HG03139 (cell line): ENCODE measurements around the gene TRIB2.

Experiments used
- ATAC-seq: cut with Tn5 transposase; IDR thresholded peaks from one replicate; pipeline ENCODE4 v1.9.1; 2021; ENCODE audit not compliant: unreplicated experiment

Gene TRIB2

DNA sequence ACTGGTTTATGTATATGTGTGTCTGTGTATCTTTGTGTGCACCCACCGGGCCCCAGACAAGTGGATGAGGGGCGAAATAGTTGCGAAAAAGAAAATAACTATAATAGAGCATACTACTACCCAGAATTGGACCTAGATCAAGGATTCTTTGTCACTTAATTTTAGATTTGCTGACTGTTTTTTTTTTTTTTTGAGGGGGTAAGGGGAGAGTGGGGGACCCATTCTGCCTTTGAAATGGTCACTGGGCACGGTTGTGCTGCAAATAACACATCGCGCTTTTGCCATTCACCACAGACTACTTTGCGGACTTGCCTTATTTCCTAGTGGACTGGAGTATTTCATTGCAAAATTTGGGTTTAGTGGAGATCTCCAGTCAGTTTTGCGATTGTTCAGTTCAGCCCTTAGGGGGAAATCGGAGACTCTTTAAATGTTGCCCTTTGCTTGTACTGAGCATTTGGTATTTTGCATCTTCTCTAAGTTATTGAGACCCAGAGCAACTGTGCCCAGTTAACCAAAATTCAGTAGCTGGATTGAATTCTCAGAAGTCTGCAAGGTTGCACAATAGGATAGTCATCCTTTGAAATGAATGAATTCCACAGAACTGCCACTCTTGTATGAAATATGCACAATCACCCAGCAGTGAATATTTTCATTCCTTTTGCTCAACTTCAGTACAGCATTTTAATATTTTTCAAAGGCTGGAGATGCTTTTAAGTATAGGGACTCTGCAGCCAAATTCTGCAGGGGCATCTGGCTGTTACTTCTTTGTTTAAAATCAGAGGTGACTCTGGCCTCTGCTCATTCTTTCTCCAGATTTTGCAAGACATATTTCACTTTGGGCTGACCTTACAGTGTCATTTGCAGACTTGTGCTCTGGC is 2.9 kb downstream of the TRIB2 start:
- no peak for ATAC-seq

DNA sequence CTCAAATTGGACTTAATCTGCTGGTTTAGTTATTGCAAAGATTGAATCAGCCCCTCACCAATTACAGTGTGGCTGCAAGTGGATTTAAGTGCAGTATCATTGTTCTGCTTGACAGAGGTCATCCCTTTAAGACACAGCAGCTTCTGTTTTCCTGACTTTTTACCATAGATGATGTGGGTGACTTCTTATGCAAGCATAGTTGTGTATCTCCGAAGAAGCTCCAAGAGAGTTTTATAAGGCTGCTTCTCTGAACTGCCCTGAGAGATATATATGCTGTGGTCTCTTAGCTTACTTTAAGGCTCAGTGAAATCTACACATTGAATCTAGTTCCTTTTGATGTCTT is 3.5 kb downstream of the TRIB2 start:
- ATAC-seq, result no peak

DNA sequence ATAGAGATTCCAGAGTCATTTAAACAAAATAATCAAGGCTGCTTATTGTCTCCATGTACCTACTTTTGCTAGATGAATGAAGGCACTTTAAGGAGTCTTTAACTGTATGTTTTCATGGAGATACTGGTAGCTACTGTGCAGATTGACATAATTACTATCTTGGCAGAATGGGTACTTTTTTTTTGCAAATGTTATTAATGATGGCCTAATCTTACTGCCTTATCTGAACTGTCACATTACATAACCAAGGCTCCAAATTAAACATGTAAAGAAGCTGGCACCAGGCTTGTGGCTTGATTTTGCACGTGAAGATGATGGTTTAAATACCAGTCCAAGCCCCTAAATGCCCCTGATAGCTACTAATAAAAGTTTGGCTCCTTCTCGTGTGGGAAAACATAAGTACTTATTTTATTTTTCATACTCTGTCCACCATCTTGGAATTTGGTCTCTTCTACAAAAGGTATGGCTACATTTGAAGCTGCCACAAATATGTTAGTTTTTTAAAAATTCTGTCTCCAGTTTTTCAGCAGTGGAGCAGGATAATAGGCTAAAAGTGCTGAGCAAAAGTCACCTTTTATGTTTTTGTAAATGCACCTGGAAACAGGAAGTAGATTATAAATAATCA is 4.1 kb downstream of the TRIB2 start:
- ATAC-seq, result no peak

DNA sequence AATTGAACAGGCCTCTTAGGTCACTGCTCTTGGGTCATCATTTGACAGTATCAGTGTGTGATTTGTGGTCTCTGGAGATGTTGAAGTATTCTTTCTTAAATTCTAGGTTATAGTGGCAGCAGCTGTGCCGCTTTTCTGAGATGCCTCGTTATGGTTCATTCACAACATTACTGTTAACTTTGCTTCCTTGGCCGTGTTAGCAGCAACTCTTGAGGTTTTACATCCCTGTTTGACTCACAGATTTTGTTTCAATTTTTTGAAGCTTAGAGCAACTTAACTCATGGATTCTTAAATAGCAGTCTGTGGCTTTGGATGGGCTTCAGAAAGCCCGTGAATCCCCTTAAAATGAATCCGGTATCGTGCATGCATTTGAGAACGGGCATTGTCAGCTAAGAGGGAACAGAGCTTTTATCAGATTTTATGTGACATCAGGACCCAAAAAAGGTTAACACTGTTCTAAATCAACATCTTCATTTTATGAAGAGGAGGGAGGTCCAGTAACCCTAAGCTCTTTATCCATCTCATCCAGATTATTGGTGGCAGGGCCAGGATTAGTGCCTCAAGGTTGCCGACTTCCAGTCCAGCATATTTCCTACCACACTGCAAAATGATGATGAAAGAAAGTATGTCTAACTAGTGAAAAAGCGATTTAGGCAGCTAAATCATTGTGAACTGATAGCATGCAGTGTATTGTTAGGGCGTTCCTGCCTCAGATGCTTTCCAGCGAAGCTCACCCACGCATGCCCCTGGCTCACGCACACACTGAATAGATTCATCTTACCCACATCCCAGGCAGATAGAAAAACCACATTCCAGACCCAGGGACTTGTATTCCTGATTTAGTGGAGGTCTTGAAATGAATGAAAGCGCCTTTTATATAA is 5.1 kb downstream of the TRIB2 start:
- ATAC-seq, result no peak

DNA sequence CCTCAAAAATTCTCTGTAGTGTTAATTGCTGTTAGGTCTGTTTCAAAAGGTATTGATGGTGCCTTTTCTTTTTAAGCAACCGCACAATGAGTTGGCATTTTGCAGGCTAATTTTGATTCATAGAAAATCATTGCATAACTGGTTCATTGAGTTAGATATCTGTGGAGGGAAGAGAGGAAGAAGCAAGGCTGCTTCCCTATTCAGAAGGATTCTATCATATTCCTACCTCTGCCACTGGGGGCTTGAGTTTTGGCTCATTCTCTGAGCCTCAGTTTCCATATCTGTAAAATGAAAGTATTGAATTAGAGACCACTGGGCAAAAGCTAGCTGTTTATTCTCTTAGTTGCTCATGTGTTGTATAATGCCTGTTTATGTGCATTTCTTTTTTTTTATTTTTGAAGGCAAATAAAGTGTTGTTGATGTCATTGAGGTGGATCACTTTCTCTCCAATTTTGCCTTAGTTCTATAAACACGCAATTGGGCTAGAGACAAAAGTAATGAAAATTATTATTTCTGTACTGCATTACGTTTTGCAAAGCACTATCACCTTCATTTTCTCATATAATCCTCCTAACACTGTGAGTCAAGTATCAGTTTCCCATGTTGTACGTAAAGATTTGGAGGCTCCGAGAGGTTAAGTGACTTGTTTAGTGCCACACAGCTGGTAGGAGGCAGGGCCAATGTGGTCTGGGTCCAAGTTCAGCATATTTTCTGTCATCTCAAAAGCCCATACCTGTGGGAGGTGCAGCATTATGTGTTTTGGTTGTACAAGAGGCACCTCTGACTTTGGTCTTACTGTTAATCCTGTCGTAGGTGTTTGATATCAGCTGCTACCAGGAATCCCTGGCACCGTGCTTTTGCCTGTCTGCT is 5.9 kb downstream of the TRIB2 start:
- ATAC-seq, result no peak

DNA sequence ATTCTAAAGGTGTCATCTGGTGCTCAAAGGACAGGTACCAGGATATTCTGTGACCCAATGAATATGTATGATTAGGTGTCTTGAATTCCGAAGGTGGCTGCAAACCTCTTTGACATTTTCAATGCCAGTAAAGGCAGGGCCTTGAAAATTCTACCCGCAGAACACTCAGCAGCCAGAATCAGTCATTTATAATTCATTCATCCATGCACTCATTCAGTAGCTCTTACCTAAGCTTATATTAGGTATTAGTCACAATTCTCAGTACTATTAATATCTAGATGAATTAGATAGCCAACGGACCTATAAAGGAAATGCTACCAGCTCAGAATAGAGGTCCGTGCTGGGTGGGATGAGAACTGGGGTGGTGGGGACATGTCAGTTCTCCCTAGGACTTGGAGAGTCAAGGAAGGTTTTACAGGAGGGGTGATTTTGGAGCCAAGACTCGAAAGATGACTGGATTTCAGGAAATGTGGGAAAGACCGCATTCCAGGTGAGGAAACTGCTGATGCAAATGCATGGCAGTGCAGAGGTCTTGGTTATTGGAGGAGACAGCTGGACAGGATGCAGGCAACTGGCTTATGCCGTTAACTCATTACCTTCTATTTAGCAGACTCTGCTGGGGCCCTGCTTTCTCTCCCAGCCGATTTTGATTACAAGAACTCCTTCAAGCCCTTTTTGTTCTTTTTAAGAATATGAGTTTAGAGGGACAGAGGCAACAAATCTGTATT is 7.2 kb downstream of the TRIB2 start:
- ATAC-seq, result no peak

DNA sequence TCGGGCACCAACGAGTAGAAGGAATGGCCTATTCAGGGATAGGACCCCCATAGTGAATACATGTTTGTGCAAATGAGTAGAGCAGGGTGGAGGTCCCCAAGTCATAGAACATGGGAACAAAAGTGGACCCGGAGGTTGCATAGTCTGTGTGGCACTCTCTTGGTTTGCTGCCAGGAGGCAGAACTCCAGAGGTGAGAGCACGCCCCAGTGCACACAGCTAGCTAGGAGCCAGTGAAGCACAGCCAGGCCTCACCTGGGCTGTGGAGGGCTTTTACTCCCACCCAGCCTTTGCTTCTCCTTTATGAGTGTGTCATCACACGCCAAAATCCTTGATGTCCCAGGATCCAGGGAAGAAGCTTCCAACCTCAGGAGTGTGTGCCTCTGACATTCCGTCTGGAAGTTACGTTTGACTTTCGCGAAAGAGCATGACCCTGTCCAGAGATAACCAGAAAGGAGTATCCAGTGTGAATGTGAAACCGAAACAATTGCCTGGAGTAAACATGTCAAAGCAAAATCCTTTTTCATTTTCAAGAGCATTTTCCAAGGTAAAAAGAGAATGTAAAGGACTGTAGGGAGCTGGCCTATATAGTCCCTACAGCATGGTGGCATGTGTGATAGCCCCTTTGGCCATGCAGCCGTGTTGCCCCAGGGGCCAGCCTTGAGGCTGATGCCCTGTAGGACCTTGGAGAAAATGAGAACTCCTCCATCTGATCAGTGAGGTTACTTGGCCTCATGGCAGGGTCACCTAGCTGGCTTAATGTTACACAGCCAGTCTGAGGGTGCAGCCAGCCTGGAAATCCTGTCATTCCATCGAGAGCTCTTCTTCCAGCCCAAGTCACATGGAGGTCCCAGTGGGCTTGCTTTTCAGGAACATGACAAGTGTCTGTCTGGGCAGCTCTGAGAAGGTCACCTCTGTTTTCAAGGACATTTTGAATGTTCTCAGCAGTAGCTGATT is 8.8 kb downstream of the TRIB2 start:
- no peak for ATAC-seq

DNA sequence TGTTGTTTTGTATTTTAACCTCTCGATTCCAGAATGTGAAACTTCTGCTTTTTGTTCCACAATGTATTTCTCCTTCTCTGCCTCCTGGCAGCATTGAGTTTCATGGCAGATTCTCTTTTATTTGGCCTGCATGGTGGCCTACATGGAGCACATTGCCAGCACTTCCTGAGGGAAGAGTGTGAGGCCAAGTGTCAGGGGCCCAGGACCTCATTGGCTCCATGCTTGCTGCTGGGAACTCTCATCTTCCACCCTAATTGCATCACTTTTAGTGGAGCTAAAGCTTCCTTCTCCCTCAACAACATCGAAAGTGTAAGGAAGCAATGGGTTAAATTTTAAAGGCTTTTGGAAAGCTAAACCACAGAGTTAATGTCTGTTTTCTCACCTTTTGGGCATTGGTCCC is 9.5 kb downstream of the TRIB2 start:
- ATAC-seq, result no peak

DNA sequence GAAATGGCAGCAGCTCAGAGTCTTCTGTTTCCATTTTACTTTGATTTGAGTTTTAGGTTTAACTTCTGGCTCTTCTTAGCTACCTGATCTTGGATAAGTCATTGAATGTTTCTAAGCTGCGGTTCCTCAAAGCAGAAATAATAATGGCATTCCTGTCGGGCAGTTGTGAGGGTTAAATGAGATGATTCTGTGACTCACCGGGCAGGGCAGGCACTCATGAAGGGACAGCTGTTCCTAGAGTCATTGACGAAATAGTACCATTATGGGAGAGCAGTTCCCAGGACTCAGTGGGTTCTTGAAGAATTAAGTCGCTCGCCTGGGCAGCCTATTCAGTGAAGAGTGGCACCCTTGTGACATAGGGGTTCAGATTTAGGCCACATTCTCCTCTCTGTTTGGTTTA is 10.3 kb downstream of the TRIB2 start:
- no peak for ATAC-seq

DNA sequence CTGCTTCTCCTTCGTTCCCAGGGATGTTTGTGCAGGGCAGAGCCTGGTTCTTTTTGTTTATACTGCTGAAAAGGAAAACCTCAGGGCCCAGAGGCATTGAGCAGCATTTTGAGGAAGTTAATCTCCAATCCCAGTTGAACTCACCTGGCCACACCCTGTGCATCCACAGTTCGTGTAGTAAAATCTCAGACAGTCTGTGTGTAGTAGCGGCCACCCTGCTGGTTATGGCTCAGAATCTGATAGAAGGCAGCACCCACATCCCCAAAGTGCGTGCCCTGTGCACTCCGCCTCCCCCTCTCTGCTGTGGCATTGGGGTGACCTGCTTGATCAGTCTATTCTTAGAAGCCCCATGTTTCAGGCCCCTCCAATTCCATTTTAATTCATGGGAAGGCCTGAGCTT is 10.9 kb downstream of the TRIB2 start:
- ATAC-seq, result no peak

DNA sequence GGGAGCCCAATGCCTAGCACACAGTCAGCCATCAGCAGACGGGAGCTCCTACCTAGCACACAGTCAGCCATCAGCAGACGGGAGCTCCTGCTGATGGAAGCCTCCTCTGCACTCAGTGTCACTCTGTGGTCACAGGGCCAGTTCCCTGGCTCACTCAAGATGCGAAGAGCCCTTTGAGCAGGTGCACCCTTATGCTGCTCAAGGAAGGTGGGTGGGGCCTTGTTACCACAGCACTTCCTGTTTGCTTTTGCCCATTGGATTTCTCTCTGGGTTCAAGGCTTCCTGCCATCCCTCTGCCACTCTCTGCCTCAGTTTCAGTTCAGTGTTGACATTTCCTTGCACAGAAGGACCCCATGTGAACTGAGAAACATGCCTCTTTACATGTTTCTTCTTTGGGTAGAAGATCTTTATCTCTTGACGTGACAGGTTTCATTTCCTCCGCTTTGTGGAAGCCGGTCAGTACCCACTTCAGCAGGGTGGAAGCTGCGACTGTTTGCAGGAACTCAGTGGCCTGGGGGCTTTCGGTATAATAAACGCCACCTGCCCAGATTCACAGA is 11.6 kb downstream of the TRIB2 start:
- ATAC-seq, result peak; percentile 89

DNA sequence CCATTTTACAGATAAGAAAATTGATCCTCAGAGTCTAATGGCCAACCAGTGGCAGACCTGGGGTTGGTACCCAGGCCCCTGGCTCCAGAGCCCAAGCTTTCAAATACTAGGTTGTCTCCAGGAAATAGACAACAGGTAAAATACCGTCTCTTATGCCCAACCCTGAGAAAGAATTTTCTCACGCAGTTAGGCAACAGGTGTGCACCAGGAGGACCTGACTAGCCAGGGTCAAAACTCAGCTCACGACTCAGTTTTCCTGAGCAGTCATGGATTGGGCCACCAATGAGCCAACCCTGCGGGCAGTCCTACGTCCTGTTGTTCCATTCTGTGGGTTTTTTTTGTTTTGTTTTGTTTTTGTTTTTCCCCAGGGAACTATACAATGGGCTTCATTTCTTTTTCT is 13.5 kb downstream of the TRIB2 start:
- no peak for ATAC-seq

DNA sequence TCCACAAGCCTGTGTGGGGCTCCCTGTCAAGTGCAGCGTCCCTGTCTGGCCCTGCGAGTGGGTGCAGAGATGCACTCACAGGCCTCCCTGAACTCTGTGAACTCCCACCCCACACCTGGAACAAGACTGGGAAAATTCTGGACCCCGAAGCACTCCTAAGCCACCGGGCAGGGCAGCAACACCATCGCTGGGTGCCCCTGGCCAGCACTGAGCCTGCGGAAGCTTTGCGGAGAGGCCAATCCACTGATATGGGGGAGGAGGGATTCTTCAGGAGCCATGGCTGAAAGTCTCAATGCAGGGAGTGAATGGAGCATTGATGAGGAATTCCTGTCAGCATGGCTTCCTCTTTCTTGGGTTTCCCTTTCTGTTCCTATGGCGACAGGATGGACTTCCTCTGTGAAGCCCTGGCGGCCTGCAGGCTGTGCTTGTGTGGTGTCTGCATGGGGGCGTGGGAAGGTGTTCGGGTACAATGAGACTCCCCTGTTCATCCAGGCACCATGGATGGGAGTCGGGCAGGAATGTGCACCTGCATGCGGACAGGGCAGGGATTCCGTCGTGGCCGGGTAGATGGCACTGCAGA is 15.1 kb downstream of the TRIB2 start:
- no peak for ATAC-seq

DNA sequence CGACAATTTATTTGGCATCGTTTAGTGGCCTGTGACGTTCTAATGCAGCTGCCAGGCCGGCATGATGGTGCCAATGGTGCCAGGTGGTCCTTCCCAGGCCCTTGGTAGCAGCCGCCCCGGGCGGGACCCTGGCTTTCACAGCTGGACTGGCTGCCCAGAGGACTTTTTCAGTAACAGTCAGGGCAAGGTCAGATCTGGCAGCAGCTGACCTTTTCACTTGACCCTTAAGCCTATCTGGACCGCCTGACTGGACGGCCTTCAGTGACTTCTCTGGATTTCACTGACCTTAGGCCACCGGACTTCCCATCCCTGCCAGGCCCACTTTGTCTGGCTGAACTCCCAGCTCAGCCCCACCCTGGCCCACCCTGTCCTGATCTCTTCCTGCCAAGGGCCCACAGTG is 15.9 kb downstream of the TRIB2 start:
- no peak for ATAC-seq

DNA sequence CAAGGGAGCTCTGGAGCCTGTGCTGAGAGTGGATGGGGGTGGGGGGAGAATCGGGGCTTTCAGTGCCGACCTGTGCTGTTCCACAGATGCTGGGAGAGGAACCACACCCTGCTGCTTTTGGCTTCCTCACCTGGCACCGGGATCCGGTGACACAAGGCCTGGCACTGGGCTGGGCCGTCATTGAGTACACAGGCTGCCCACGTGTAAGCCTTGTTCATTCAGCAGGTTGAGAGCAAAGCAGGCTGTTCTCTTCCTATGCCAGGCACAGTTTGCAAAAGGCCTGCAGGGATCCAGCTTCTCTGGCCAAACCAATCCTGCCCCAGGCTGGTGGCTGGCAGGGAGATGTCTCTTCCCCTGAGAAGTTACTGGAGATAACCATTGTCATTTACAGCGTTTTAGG is 17.1 kb downstream of the TRIB2 start:
- no peak for ATAC-seq

DNA sequence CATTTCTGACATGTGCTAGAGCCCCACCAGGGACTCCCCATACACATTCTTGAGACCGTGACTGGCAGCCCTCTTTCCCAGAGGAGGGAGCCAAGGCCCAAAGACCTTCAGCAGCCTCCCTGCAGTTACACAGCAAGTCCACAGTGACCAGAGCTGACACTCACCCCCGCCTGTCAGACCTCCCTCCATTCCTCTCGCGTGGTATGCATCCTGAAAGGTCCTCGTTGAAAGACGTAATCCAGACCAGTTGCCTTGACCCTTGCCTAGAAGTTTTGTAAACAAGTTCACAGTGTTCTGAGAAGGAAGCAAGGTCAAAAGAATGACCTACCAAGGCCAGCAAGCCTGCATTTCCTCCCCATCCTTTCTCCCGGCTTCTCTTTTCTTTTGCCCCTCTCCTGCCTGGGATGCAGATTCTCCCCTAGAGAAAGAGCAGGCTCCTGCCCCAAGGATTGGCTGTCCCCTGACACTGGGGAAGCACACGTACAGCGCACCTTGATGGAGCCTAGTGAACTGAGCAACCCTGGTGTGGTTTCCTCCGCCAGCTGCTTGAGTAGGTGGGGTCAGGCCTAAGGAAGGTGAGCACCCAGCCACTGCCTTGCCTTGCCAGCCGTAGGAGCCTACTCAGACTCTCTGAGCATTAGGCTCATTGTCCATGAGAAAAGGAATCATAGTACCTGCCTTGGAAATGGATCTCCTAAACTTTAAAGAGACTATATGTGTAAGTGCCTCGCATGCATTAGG is 18.3 kb downstream of the TRIB2 start:
- no peak for ATAC-seq

DNA sequence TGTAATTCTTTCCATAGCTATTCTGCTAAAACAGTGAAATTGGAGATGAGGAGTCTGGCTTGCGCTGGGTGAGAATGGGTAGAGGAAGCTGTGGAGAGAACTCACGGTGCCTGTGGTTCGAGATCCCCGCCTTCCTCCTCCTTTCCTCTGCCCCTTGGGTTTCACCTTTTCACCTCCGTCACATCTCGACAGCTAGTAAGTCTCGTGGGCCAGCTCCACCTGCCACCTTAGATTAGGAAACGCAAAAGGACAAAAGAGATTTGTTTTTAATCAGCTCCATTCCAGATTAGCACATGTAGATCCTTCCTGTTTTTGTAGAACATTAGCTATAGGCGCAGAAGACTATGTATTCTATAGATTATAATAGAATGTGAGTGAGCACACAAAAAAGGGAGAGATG is 20.6 kb downstream of the TRIB2 start:
- ATAC-seq, result no peak
